ENCODE data around the gene LHX5. TPM values are rescaled to one million over a fixed set of nuclear protein-coding genes. Genes with fewer than 3 reads are reported as not detected.

Gene LHX5
- total and polyA plus RNA-seq, 4 donors = not detected

DNA sequence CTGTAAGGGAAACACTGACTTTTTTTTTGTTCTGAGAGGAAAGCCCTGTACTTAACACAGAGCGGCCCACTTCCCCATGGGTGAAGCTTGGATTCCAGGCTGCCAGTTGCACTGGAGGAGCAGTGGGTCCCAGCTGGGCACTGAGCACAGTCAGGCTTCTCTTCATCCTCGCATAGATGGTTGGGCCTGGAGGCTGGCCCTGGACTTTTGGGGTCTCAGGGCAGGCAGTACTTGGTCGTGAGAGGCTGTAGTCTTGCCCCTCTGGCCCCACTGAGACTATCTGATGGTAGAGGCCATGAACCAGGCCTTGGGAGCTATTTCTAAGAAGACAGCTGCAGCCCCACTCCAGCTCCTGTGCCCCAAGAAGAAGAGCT lies 6.2 kb upstream of the LHX5 start:
- Histone ChIP-seq H3K4me1 (ENCODE audit: control insufficient read depth in 5 of 5, insufficient read depth in 5 of 5, low read length in 5 of 5) (no peaks in the 10 kb centered on the region), H3K9ac (ENCODE audit: insufficient read depth in 1 of 2, low read length in 2 of 2) (no peak overlapping the region), H3K36me3 (ENCODE audit: control insufficient read depth in 4 of 4, insufficient read depth in 4 of 4, low read length in 4 of 4) (no peaks in the 10 kb centered on the region), H3K4me3 (no peak overlapping the region), H3K27ac (ENCODE audit: low read depth in 1 of 2, low read length in 1 of 2) (no peak overlapping the region), H3K27me3 (ENCODE audit: control insufficient read depth in 3 of 3, insufficient read depth in 3 of 3, low read length in 2 of 3) (peaks cover 30 to 81% (median 65%) of the 10 kb centered on the region in 3 donors), H3K9me3 (ENCODE audit: control insufficient read depth in 4 of 4, insufficient read depth in 3 of 4, low read length in 3 of 4) (peaks cover 0 to 10% (median 0%) of the 10 kb centered on the region in 4 donors)
- TF ChIP-seq CTCF (IDR thresholded peaks at IDR 0.05; ENCODE audit: control extremely low read depth, extremely low read depth) = no peak
- ATAC-seq (ENCODE audit: insufficient read depth, low FRiP score) (no peak), DNase-seq (no peak)
- 4 to 8% methylated on average over 3 of the region's 3 CpGs for WGBS, 2 donors

DNA sequence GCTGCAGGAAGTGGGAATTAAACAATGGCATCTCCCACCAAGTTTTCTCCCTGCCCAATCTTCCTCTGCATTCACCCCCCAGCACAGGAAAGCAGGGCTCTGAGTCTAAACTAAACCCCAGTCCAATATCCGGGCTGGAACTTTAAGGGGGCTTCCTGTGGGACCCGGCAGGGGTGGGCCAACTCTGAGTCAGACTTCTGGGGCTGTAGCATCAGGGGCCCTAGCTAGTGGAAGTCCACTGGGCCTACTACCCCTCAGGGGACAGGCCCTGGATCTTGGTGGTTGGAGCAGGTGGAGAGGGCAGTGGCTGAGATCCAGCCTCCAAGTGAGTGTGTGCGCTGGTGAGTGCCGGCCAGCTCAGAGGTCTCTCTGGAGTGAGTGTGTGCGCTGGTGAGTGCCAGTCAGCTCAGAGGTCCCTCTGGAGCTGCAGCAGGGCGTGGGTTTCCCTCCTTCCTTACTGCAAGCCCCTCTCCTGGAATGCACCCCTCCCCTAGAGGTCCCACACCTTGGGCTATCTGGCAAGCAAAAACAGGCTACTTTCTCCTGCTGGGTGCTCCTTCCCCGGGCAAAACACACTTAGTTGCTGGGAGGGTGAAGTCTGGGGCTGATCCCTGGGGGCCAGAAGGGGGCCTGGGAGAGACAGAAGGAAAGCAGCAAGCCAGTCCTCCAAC lies 5.6 kb upstream of the LHX5 start:
- ATAC-seq (ENCODE audit: insufficient read depth, low FRiP score) (no peak), DNase-seq (no peak)
- WGBS, 2 donors = 2 to 3% methylated on average over 7 of the region's 7 CpGs

GRCh38 chr12:113476176-113476986 lies 4.7 kb upstream of the LHX5 start:
- no peak for ATAC-seq (ENCODE audit: insufficient read depth, low FRiP score)
- H3K27ac ChIP-seq (ENCODE audit: low read depth in 1 of 2, low read length in 1 of 2) = no peak overlapping the region
- no peak for TF ChIP-seq CTCF (IDR thresholded peaks at IDR 0.05; ENCODE audit: control extremely low read depth, extremely low read depth)
- H3K27me3 ChIP-seq (ENCODE audit: control insufficient read depth in 3 of 3, insufficient read depth in 3 of 3, low read length in 2 of 3) = peaks cover 36 to 93% (median 70%) of the 10 kb centered on the region in 3 donors
- no peak for DNase-seq
- H3K36me3 ChIP-seq (ENCODE audit: control insufficient read depth in 4 of 4, insufficient read depth in 4 of 4, low read length in 4 of 4) = no peaks in the 10 kb centered on the region
- H3K4me1 ChIP-seq (ENCODE audit: control insufficient read depth in 5 of 5, insufficient read depth in 5 of 5, low read length in 5 of 5) = no peaks in the 10 kb centered on the region
- H3K9me3 ChIP-seq (ENCODE audit: control insufficient read depth in 4 of 4, insufficient read depth in 3 of 4, low read length in 3 of 4) = peaks cover 0 to 10% (median 0%) of the 10 kb centered on the region in 4 donors
- H3K4me3 ChIP-seq = no peak overlapping the region
- WGBS, 2 donors = 2 to 3% methylated on average over 50 to 58 of the region's 58 CpGs
- H3K9ac ChIP-seq (ENCODE audit: insufficient read depth in 1 of 2, low read length in 2 of 2) = no peak overlapping the region

More for the DNA sequence above, 5.6 kb upstream of the LHX5 start:
- H3K9ac ChIP-seq (ENCODE audit: insufficient read depth in 1 of 2, low read length in 2 of 2) = no peak overlapping the region
- no peak for TF ChIP-seq CTCF (IDR thresholded peaks at IDR 0.05; ENCODE audit: control extremely low read depth, extremely low read depth)
- no peaks in the 10 kb centered on the region for H3K4me1 ChIP-seq (ENCODE audit: control insufficient read depth in 5 of 5, insufficient read depth in 5 of 5, low read length in 5 of 5)
- peaks cover 28 to 86% (median 70%) of the 10 kb centered on the region in 3 donors for H3K27me3 ChIP-seq (ENCODE audit: control insufficient read depth in 3 of 3, insufficient read depth in 3 of 3, low read length in 2 of 3)
- H3K27ac ChIP-seq (ENCODE audit: low read depth in 1 of 2, low read length in 1 of 2) = no peak overlapping the region
- H3K36me3 ChIP-seq (ENCODE audit: control insufficient read depth in 4 of 4, insufficient read depth in 4 of 4, low read length in 4 of 4) = no peaks in the 10 kb centered on the region
- H3K9me3 ChIP-seq (ENCODE audit: control insufficient read depth in 4 of 4, insufficient read depth in 3 of 4, low read length in 3 of 4) = peaks cover 0 to 10% (median 0%) of the 10 kb centered on the region in 4 donors
- no peak overlapping the region for H3K4me3 ChIP-seq
